ENCODE results near the gene CNOT1. TPM values are rescaled to one million over a fixed set of nuclear protein-coding genes. Genes with fewer than 3 reads are reported as not detected.

CNOT1 gene
- total and polyA plus RNA-seq, 10 of the 15 experiments (the other 5 are each of a cell fraction or from before 2014, with no cell fraction given), result 101 to 246 (median 175) TPM

DNA sequence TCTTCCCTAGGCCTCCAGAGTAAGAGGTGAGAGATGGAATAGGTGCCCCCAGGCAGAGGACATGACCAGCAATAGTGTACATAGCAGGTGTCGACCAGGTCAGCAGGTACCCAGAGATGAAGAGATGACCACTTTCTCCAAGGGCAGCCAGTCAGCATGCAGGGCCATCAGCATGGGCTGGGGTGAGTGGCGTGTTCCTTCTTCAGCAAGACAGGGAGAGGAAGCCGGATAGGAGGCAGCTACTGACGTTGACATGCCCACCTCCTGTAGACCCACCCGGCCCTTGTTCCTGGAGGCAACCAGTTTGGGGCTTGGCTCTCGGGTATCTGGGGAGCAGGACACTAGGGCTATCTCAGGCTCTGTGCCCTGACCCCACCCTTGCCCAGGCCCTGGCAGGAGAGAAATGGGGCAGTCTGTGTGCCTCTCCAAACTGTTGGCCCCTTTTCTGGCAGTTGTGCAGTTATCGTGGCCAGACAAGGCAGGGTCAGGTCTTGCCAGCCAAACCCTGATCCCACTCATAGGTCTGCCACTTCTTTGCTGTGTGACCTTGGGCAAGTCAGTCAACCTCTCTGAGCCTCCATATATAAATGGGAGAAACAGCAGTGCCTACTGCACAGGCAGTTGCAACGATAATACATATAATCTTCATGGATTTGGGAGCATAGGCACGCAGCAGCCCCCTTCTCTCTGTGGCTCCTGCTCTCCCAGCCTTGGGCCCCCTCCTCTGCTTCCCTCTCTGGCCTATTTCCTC is 131.1 kb downstream of the CNOT1 start:
- ChIA-PET RAD21 (ENCODE audit: unreplicated experiment) (no interaction called here), POLR2A (no interaction called here), SMC1A (ENCODE audit: uncharacterized antibody, unreplicated experiment) (no interaction called here), CTCF (interaction anchor here (1.9 kb wide), 1 partner anchor 11 kb away, joined by 6 read pairs; no protein-coding TSS in a partner anchor)
- Histone ChIP-seq H3K9me3 (replicated peaks; ENCODE audit: control insufficient read depth, insufficient read depth, low read length) (no peaks in the 10 kb centered on the region), H4K20me1 (ENCODE audit: control insufficient read depth, insufficient read depth) (no peaks in the 10 kb centered on the region), H3K79me2 (ENCODE audit: control insufficient read depth, insufficient read depth, low read length) (no peaks in the 10 kb centered on the region), H3K4me3 (no peak overlapping the region), H3K27me3 (replicated peaks in 1 of 2; ENCODE audit: control insufficient read depth in 2 of 2, insufficient read depth in 2 of 2, low read length in 1 of 2) (peaks cover 0 to 5% of the 10 kb centered on the region in 2 experiments; a peak in 1 of 4 replicates), H2AFZ (ENCODE audit: control insufficient read depth, low read depth, low read length) (no peak overlapping the region), H3K36me3 (ENCODE audit: control insufficient read depth in 2 of 2, insufficient read depth in 2 of 2, low read length in 1 of 2) (no peaks in the 10 kb centered on the region), H3K9ac (ENCODE audit: control insufficient read depth, insufficient read depth, low read length) (no peak overlapping the region), H3K27ac (ENCODE audit: control insufficient read depth, insufficient read depth) (no peak overlapping the region), H3K4me1 (ENCODE audit: control insufficient read depth, insufficient read depth, low read length) (peaks cover 21% of the 10 kb centered on the region), H3K4me2 (ENCODE audit: control insufficient read depth, insufficient read depth) (no peak overlapping the region)
- ATAC-seq, result no peak
- FAIRE-seq, result no peak
- in situ Hi-C loops (cut with MboI) (no loop called here), intact Hi-C loops (cut with micrococcal nuclease; ENCODE audit: unreplicated experiment) (loop anchor here (5.0 kb wide), 2 partner anchors 164 to 259 kb away; no protein-coding TSS in a partner anchor)
- TF ChIP-seq ZNF217 (IDR thresholded peaks at IDR 0.05), result no peak
- TF ChIP-seq MAX (IDR thresholded peaks at IDR 0.05; ENCODE audit: low read depth, low read length), result no peak
- no peak for TF ChIP-seq ATF7 (IDR thresholded peaks at IDR 0.05; ENCODE audit: low read depth)
- TF ChIP-seq CHD1 (IDR thresholded peaks at IDR 0.05; ENCODE audit: low read depth, low read length), result no peak
- TF ChIP-seq ZNF24 (IDR thresholded peaks at IDR 0.05), result no peak
- no peak for TF ChIP-seq ZBTB4 (CRISPR knock-in tag; IDR thresholded peaks at IDR 0.05)
- TF ChIP-seq YBX1 (IDR thresholded peaks at IDR 0.05), result no peak
- TF ChIP-seq ZNF622 (IDR thresholded peaks at IDR 0.05), result no peak
- no peak for TF ChIP-seq SUZ12 (IDR thresholded peaks at IDR 0.05; ENCODE audit: unreplicated experiment)
- no peak for TF ChIP-seq FOS (IDR thresholded peaks at IDR 0.05; ENCODE audit: borderline replicate concordance, extremely low read depth, insufficient read length)
- TF ChIP-seq SRF (IDR thresholded peaks at IDR 0.05; ENCODE audit: low read depth in 2 of 2, low read length in 2 of 2), result no peak
- TF ChIP-seq LARP7 (IDR thresholded peaks at IDR 0.05), result no peak
- no peak for TF ChIP-seq SP1 (IDR thresholded peaks at IDR 0.05; ENCODE audit: low read depth, low read length)
- TF ChIP-seq FOXM1 (IDR thresholded peaks at IDR 0.05; ENCODE audit: low read depth, low read length), result no peak
- no TSS peak for BruUV-seq (replicated peaks)
- DNase-seq (ENCODE audit: low read depth, low spot score), result no peak
- 38% methylated on average over 9 of the region's 9 CpGs for WGBS (ENCODE audit: insufficient coverage, insufficient replicate concordance, low lambda C conversion rate, missing lambda C conversion rate)
